GM12874 (cell line): Measurements from ENCODE around the gene SETD4.

Source experiments
- CTCF ChIP-seq: IDR thresholded peaks from 2 replicates; pipeline ENCODE4 v1.5.1; 2011; ENCODE audit warnings: low read depth, mild to moderate bottlenecking, control low read depth, low read length, moderate library complexity; ENCODE audit not compliant: insufficient read depth

SETD4 gene

GRCh38 chr21:36052860-36053714 lies 7.2 kb downstream of the SETD4 start:
- no peak for TF ChIP-seq CTCF

GRCh38 chr21:36048357-36048756 lies 12.0 kb downstream of the SETD4 start:
- TF ChIP-seq CTCF, result no peak

- no peak for TF ChIP-seq CTCF
Observed at GRCh38 chr21:36047139-36047538, 13.2 kb downstream of the SETD4 start.

GRCh38 chr21:36045993-36046392 lies 14.3 kb downstream of the SETD4 start:
- TF ChIP-seq CTCF, result no peak

- no peak for TF ChIP-seq CTCF
Observed at GRCh38 chr21:36044056-36044455, 16.3 kb downstream of the SETD4 start.

- TF ChIP-seq CTCF, result no peak
Observed at GRCh38 chr21:36041910-36042309, 18.4 kb downstream of the SETD4 start.

- TF ChIP-seq CTCF, result no peak
Observed at GRCh38 chr21:36040389-36040788, 19.9 kb downstream of the SETD4 start.
